Measurements from ENCODE around the gene AP4E1. TPM values are rescaled to one million over a fixed set of nuclear protein-coding genes. Genes with fewer than 3 reads are reported as not detected.
"Not testable (repeated sequence)": the region's sequence is repeated elsewhere in the genome, so short reads cannot be mapped to it uniquely, and the experiment has no call there.

Gene AP4E1
- total RNA-seq, 2 experiments from 2014 or later = 7.6 to 14.8 TPM

GRCh38 chr15:50945725-50946124, 37.2 kb downstream of the AP4E1 start:
- H3K79me2 ChIP-seq (ENCODE audit: insufficient read depth, low read depth, low read length) = no peaks in the 10 kb centered on the region
- no peak overlapping the region for H3K27ac ChIP-seq (ENCODE audit: low read depth, low read length, poor library complexity, severe bottlenecking)
- BruUV-seq (replicated peaks) = no TSS peak
- POLR2A ChIA-PET = interaction anchor here (0.6 to 1.1 kb wide), 4 partner anchors 9 to 174 kb away, joined by 3 read pairs; no protein-coding TSS in a partner anchor
- no peaks in the 10 kb centered on the region for H3K4me1 ChIP-seq (ENCODE audit: insufficient read depth, low read length, poor library complexity, severe bottlenecking)
- DNase-seq (ENCODE audit: low spot score) = no peak
- intact Hi-C loops (cut with micrococcal nuclease; ENCODE audit: unreplicated experiment) = no loop called here
- H3K36me3 ChIP-seq (ENCODE audit: insufficient read depth, low read length) = peaks cover 60% of the 10 kb centered on the region
- no peaks in the 10 kb centered on the region for H4K20me1 ChIP-seq (ENCODE audit: insufficient read depth, low read length)
- CTCF ChIA-PET (ENCODE audit: unreplicated experiment) = no interaction called here
- H2AFZ ChIP-seq (ENCODE audit: low read length) = no peak overlapping the region
- TF ChIP-seq CTCF (conservative IDR thresholded peaks at IDR 0.05; ENCODE audit: low read length) (no peak), EZH2phosphoT487 (IDR thresholded peaks at IDR 0.05; ENCODE audit: borderline replicate concordance, low read depth, low read length) (no peak)
- H3K9me2 ChIP-seq (ENCODE audit: insufficient read depth, low read length) = peaks cover 4% of the 10 kb centered on the region; the same call in 1 of the 2 replicates
- H3K9me3 ChIP-seq (ENCODE audit: low read length) = no peaks in the 10 kb centered on the region
- no peak overlapping the region for H3K4me3 ChIP-seq (ENCODE audit: low read depth, low read length, poor library complexity, severe bottlenecking)
- no peak overlapping the region for H3K4me2 ChIP-seq (ENCODE audit: low read length)

GRCh38 chr15:50950745-50951144, 42.3 kb downstream of the AP4E1 start:
- H2AFZ ChIP-seq (ENCODE audit: low read length); H3K4me1 ChIP-seq (ENCODE audit: insufficient read depth, low read length, poor library complexity, severe bottlenecking); intact Hi-C loops (cut with micrococcal nuclease; ENCODE audit: unreplicated experiment); H3K27ac ChIP-seq (ENCODE audit: low read depth, low read length, poor library complexity, severe bottlenecking); H4K20me1 ChIP-seq (ENCODE audit: insufficient read depth, low read length); H3K4me2 ChIP-seq (ENCODE audit: low read length); H3K4me3 ChIP-seq (ENCODE audit: low read depth, low read length, poor library complexity, severe bottlenecking); H3K9me3 ChIP-seq (ENCODE audit: low read length); H3K9me2 ChIP-seq (ENCODE audit: insufficient read depth, low read length); H3K79me2 ChIP-seq (ENCODE audit: insufficient read depth, low read depth, low read length); CTCF ChIA-PET (ENCODE audit: unreplicated experiment); BruUV-seq (replicated peaks); DNase-seq (ENCODE audit: low spot score): not testable (repeated sequence)
- POLR2A ChIA-PET = interaction anchor here (0.6 to 0.7 kb wide), 2 partner anchors 12 to 638 kb away, joined by 3 to 4 read pairs; no protein-coding TSS in a partner anchor
- peaks cover 67% of the 10 kb centered on the region for H3K36me3 ChIP-seq (ENCODE audit: insufficient read depth, low read length)

GRCh38 chr15:50953302-50953701, 44.8 kb downstream of the AP4E1 start:
- Histone ChIP-seq H3K36me3 (ENCODE audit: insufficient read depth, low read length) (peaks cover 85% of the 10 kb centered on the region), H3K4me2 (ENCODE audit: low read length) (no peak overlapping the region), H3K27ac (ENCODE audit: low read depth, low read length, poor library complexity, severe bottlenecking) (no peak overlapping the region), H3K9me3 (ENCODE audit: low read length) (peaks cover 16% of the 10 kb centered on the region; the same call in 1 of the 2 replicates), H3K4me1 (ENCODE audit: insufficient read depth, low read length, poor library complexity, severe bottlenecking) (no peaks in the 10 kb centered on the region), H3K79me2 (ENCODE audit: insufficient read depth, low read depth, low read length) (no peaks in the 10 kb centered on the region), H4K20me1 (ENCODE audit: insufficient read depth, low read length) (no peaks in the 10 kb centered on the region), H3K9me2 (ENCODE audit: insufficient read depth, low read length) (no peaks in the 10 kb centered on the region), H2AFZ (ENCODE audit: low read length) (no peak overlapping the region), H3K4me3 (ENCODE audit: low read depth, low read length, poor library complexity, severe bottlenecking) (no peak overlapping the region)
- ChIA-PET CTCF (ENCODE audit: unreplicated experiment) (no interaction called here), POLR2A (no interaction called here)
- TF ChIP-seq CTCF (conservative IDR thresholded peaks at IDR 0.05; ENCODE audit: low read length) = no peak
- no peak for TF ChIP-seq EZH2phosphoT487 (IDR thresholded peaks at IDR 0.05; ENCODE audit: borderline replicate concordance, low read depth, low read length)
- no TSS peak for BruUV-seq (replicated peaks)
- DNase-seq (ENCODE audit: low spot score) = no peak
- intact Hi-C loops (cut with micrococcal nuclease; ENCODE audit: unreplicated experiment) = no loop called here

- BruUV-seq (replicated peaks); H3K79me2 ChIP-seq (ENCODE audit: insufficient read depth, low read depth, low read length); H3K4me2 ChIP-seq (ENCODE audit: low read length); H2AFZ ChIP-seq (ENCODE audit: low read length); intact Hi-C loops (cut with micrococcal nuclease; ENCODE audit: unreplicated experiment); H3K4me1 ChIP-seq (ENCODE audit: insufficient read depth, low read length, poor library complexity, severe bottlenecking); POLR2A ChIA-PET; DNase-seq (ENCODE audit: low spot score); H4K20me1 ChIP-seq (ENCODE audit: insufficient read depth, low read length); CTCF ChIA-PET (ENCODE audit: unreplicated experiment); H3K4me3 ChIP-seq (ENCODE audit: low read depth, low read length, poor library complexity, severe bottlenecking); H3K27ac ChIP-seq (ENCODE audit: low read depth, low read length, poor library complexity, severe bottlenecking); H3K9me2 ChIP-seq (ENCODE audit: insufficient read depth, low read length): not testable (repeated sequence)
- Histone ChIP-seq H3K9me3 (ENCODE audit: low read length) (peaks cover 16% of the 10 kb centered on the region; the same call in 1 of the 2 replicates), H3K36me3 (ENCODE audit: insufficient read depth, low read length) (peaks cover 95% of the 10 kb centered on the region)
Observed at GRCh38 chr15:50954837-50955236, 46.4 kb downstream of the AP4E1 start.

Measured in OCI-LY7 (cell line).